ENCODE results near the gene CHTF8.

The CHTF8 gene

DNA sequence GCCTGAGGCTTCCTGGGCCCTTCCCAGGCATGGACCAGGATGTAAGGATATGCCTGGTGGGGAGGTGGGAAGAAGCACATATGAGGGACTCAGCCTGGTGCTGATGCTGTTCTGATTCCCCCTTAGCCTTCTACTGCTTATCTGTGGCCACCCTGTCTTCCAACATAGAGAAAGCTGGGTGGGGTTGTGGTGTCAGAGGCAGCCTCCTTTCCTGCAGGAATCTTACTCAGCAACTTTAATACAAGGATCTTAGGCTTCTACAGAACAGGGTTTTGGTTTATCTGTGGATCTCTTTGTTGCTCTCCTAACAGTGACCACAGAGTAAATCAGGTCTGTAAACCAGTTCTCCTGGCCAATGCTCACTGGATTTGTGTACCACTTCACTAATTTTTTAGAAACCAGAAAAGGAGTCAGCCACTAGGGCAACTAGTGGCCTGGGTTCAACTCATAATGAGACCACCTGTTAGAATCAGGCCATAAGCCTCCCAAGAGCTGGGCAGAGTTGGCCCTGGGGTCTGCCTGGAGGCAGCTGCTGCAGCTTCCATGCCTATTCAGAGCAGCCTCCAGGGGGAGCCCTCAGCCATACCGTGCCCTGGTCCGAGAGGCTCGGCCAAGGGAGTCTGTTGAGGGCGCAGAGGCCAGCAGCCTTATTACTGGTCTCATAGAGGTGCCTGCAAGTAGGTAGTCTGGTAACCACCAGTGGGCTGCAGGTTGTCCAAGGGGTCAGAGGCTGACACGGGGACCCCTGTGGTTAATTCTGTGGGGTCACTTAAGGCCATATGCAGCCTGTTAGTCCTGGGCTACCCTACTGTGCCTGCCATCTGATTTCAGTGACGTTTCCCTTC, 19.9 kb downstream of the CHTF8 start:
- DNase-seq: peak; percentile 78

DNA sequence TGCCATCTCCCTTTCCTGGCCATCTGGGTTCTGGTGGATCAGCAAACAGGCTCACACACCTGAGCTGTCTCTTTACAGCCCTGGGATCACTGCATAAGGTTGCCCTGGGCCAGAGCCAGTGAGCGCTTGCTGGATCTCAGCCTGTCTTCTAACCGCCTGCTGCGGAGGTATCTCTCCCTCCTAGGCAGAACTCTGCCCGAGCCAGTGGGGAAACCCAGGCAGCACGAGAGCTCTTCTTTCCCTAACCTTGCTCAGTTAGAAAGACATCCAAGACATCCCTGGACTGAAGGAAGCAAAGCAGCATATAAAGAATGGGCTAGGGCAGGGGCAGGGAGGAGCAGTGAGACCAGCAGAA, 20.5 kb downstream of the CHTF8 start:
- no peak for DNase-seq

DNA sequence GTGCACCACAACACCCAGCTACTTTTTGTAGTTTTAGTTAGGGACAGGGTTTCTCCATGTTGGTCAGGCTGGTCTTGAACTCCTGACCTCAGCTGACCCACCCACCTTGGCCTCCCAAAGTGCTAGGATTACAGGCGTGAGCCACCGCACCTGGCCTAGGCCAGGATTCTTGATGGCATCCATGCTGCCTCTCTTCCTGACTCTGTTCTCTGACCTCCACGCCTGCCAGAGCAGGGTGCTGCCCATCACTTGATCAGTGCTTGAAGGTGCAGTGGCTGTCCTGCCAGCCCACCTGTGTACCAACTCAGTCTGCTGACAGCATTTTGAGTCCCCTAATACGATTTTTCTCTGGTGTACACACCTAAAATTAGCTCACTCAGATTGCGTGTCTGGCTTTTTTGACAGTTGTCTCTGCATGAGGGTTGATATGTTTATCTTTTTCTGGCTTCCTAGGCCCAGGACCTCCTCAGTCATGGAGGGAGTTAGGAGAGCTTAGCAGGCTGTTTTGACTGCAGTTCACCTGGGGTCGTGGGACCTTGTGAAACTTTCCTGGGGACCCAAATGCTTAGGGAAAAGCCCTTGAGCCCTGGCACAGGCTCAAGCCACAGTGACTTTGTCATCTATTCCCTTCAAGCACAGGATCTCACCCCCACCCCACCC, 21.0 kb downstream of the CHTF8 start:
- DNase-seq: no peak

DNA sequence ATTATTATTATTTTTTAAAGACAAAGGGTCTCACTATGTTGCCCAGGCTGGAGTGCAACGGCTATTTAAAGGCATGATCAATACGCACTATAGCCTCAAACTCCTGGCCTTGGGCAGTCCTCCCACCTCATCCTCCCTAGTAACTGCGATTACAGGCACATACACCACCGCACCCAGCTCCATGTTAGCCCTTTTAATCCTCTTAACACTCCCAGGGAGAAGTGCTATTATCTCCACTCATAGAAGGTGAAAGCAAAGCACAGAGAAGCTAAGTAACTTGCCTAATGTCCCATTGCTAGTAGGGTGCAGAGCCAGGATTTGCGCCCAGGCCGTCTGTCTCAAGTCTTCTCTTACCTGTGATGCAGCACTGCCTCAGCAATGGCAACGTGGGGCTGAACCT, 22.0 kb downstream of the CHTF8 start:
- DNase-seq: no peak

DNA sequence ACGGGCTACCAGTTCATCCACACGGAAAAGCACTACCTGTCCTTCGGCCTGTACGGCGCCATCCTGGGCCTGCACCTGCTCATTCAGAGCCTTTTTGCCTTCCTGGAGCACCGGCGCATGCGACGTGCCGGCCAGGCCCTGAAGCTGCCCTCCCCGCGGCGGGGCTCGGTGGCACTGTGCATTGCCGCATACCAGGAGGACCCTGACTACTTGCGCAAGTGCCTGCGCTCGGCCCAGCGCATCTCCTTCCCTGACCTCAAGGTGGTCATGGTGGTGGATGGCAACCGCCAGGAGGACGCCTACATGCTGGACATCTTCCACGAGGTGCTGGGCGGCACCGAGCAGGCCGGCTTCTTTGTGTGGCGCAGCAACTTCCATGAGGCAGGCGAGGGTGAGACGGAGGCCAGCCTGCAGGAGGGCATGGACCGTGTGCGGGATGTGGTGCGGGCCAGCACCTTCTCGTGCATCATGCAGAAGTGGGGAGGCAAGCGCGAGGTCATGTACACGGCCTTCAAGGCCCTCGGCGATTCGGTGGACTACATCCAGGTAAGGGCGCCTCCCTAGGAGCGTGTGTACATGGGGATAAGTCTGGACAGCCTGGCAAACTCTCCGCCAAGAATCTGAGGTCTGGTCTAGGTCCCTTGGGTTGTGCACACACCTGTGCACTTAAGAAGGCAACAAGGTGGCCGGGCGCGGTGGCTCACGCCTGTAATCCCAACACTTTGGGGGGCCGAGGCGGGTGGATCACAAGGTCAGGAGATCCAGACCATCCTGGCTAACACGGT, 22.7 kb downstream of the CHTF8 start:
- DNase-seq: no peak

DNA sequence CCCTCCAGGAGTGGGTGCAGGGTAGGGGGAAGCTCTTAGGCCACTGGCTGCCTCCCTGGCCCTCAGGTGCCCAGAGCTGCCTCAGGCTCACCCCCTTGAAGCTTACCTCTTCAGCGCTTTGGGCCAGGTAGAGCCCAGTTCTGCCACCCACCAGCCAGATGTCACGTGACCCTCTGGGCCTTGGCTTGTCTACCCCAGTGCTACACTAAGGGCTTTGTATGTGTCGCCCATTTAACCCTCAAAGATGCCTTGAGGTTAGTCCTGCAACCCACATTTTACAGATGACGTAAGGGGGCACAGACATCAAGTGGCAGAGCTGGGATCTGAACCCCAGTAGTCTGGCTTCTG, 23.5 kb downstream of the CHTF8 start:
- no peak for DNase-seq

DNA sequence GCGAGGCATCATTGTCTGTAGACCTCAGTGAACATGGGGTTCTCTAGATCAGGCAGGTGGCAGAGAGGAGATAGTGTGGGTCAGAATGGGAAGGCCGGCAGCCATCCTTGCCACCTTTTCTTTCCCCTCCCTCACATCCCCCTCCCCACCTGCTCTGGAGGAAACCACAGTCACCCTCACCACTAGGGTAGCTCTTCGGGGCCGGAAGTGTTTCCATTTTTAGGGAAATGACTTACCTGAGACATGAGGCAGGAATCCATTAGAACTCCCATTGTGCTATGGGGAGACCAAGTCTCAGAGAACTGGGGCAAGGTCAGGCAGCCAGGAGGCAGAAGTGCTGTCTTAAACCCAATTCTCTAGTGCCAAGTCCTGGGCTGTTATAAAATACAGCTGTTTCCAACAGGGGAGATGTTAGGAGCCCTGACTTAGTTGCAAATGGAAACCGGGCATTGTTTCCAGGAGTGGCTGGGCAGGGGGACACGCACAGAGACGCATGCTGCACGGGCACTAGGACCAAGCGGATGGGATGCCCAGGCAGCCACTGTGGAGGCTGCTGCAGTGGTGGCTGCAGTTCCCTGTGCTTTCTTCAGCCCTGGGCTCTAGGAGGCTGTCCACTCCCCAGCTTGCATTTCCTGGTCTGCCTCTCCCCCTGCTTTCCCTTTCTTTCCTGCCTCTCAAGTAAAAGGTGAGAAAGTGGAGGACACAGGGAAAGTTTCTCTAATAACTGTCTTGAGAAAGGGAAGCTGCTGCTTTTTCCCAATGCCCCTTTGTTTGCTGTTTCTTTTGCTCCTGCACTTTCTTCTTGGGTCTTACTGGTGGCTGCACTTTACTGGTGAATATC, 24.1 kb downstream of the CHTF8 start:
- no peak for DNase-seq

DNA sequence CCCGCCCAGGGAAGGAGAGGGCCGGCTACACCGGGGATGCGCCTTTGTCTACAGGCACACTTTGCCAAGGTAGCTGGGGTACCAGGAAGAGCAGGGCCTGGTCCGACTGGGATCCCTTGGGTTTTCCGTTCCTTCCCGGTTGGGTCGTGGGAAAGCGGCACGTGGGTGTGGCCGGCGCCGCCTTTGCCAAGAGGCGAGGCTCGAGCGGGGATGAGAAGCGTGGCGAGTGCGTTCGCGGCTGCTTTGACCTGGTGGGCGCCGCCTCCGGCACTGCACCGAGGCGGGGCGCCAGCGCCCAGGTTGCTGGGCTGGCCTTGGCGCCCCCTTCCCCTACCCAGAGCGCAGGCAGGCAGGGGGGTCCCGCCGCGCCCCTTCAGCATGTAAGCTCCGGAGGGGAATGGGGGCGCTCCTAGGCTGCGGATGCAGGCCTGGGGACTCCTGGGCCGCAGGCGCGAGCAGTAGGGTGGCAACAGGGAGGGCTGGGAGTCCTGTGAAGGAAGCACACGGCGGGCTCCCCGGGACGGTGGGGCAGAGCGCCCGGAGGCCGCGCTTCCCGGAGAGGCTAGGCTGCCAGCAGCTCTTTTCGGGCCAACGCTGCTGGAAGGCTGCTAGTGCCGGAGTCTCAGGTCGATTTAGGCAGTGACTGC, 24.9 kb downstream of the CHTF8 start:
- DNase-seq: peak; percentile 22

DNA sequence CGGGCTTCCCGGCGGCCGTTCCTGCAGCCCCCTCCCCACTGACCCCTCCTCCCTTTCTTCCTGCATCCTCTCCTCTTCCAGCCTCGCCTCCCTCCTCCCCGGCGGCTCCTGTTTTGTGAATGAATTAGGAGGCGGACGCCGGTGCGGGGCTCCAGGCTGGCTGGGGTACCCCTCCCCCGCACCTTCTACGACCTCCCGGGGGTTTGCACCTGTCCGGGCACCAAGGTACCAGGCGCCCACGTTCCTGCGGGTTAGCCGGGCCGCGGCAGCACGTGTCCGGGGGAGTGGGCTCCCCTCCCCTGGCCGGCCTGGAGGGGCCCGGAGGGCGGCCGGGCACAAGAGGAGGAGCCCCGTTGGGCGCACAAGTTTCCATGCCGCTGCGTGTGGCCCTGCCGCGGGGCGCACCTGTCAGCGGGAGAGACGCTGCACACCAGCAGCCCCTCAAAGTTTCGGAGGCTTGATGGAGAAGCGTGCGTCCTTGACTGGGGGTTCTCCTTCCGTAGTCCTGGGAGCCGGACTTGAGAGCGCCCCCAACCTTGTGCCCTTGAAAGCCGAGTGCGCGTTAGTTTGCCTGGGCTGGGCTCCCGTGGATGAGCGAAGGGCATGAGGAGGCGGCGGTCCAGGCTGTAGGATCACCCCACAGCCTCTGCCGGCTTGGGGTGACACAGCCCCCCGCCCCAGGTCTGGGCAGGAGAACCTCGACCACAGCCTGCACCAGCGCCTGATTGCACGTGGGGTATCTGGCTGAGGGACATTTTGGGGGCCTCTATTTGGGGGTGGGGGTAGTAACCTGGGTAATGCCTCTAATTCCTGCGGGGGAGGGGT, 25.7 kb downstream of the CHTF8 start:
- DNase-seq: peak; percentile 29

DNA sequence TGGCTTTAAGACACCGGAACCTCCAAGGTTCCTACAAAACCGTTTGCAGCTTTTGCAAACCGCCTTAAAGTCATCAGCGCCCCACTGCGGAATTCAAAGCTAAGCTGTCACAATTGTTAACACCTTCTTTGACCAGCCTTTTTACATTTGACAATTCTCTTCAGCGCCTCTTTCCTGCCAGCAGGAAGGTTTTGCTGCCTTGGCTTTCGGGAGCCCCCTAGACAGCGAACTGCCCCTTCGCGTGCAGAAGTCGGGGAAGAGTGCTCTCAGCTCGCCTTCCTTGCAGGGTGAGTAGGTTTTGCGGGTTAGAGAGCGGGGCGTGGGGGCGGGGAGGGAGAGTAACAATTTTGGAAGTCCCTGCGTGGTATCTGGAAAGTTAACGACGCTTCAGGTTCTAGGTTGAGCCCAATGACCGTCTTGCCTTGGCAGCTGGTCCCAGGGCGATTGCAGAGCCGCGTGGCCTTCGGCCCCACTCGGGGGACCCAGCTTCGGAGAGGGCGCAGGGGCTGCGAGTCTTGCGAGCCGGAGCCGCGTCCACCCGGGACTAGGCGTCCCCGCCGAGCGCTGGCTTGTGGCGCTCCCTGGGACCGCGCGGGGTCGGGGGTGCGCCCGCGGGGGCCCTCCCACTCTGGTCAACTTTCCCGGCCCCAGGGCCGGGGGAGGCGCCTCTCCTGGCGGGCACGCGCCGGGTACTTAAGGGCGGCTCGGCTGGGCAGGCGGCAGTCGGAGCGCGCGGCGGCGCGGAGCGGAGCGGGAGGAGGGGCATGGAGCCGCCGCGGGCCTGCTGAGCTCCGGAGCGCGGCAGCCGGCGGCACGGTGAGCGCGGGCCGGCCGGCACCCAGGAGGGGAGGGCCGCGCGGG, 26.7 kb downstream of the CHTF8 start, which contains the start of gene HAS3:
Gene HAS3, plus strand, starts transcription at position 153 of the 861 bp plus-strand sequence. CDS start 3,743 bp downstream, outside the sequence.
- DNase-seq: peak; percentile 61

DNA sequence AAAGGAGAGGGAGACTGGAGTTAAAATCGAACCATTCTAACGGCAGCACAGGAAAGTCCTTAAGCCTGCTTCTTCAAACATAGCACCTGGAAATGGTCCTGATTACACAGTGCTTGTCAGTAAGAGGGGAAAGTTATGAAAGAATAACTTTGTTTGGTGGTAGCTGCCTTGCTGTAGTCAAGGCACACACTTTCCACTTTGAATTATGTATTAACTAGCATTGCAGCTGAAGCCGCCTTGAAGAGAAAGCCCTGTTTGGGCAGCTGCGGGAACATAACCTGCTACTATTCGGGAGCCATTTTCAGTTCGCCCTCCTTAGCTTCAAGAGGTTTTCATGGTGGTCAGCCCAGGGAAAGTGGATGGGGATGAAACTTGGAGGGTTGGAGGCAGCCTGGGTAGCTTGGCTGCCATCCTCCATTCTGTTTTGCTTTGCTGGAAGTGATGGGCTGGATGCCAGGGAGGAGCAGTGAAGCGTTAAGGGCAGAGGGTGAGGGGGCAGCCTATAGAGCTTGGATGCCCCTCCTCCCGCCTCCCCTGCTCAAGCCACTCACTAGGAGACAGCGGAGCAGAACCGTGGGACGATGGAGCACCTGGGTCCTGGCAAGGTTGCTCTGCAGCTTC, 32.2 kb downstream of the CHTF8 start:
- no peak for DNase-seq

DNA sequence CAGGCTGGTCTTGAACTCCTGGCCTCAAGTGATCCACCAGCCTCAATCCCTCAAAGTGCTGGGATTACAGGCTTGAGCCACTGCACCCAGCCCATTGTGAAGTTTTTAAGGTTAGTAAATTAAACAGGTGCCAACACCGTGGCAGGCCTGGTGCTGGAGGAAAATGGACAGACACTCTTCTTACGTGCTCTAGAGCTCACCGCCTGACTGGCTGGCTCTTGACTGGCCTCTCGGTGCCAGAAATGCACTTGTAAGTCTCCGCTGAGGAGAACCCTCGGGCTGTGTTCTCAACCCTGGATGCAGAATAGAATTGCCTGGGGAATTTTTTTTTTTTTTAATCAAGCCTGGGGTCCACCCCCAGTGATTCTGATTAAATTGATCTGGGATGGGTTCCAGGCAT, 37.2 kb downstream of the CHTF8 start:
- no peak for DNase-seq

DNA sequence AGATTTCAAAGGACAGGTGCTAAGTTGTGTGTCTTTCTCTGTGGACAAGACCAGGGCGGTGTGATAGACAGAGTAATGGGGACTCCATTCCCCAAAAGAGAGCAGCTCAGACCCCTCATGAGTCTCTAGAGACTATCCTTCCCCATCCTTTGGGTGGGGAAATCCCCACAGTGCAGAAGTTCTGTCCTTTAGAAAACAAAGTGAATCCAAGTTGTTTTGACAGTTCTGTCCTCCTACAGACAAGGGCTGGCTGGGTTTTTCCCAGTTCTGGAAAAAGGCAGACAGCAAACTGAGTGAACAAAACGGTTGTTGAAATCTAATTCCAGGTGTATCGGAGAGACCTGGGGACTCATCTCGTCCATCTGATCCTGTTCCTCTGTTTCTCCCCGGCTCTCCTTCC, 37.9 kb downstream of the CHTF8 start:
- DNase-seq: no peak

DNA sequence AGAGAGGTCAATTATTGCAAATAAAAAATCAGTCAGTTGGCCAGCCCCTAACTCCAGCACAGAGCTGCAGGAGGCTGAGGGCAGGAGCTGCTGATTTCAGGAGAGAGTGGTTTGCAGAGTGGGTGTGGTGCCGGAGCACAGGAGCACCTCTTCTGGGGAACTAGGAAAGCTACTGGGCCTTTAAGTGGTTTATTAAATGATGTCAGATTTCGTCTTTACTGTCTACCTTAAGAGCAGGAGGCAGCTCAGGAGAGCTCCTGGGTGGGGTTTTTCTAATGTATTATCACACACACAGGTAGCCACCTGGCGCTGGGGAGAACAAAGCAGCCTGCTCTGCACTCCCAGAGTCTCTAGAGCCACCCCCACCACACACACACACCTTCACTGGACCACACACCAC, 38.4 kb downstream of the CHTF8 start:
- DNase-seq: no peak

DNA sequence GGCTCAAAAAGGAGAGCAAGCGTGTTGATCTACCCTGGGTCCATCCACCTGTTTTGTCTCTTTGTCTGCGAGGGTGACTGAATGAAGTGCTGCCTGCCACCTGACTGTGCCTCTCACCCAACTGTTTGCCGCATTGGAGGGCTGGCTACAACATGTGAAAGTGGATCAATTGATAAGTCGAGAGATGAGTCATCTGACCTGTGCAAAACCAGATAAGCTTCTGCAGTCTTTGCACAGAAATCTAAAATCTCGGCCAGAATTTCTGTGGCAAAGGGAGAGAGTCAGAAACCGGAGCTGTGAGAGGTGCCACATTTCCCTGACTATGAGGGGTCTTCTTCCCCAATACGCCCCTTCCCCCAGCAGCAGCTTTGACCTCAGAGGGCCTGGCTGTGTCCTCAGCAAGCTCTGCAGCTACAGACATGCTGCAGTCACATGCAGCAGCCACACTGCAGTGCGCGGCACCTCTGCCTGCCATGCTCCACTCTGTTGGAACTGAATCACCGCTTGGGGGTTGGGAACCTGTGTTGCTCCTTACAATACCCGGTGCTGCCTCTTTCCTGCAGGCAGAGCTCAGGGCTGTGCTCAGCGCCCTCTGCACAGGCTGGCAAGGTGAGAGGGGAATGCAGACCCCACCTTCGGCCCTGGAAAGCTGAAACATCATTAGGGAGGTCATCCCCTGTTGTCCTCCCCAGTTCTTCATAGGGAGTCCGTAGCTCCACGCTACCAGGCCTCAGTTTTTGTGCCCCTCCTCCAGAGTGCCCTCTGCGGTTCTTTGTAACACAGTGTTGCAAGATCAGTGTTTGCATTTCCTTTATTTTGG, 43.1 kb downstream of the CHTF8 start:
- DNase-seq: peak; percentile 49

DNA sequence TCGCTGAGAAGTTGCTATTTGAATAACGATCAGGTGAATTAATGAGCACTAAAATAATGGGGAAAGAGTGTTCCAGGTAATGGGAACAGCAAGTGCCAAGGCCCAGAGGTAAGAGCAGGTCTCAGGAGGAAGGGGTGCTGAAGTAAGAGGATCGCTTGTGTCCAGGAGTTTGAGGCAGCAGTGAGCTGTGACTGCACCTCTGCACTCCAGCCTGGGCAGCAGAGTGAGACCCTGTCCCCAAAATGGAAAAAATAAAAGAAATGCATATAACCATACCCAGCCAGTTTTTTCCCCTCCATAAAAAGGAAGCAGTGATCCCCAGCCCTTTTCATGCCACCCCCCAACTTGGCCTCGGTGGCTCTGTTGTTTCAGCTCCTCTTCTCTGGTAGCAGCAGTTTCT, 43.7 kb downstream of the CHTF8 start:
- DNase-seq: no peak

DNA sequence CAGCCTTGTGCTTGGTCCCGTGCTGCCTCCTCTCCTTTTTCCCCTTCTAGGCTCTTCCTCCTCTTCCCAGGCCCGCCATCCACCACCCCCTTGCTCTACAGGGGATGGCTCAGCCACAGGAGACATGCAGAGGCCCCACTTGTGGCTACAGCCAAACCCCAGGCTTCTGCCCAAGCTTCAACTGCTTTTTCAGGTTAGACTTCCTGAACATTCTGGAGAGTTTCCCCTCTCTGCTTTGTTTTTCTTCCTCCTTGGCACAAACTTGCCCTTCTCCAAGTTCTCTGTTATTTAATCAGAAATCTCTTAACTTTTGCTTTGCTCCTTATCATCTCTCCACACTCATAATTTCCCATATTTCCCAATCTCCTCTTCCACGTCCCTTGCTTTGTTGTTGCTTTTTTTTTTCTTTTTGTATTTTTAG, 45.2 kb downstream of the CHTF8 start:
- no peak for DNase-seq

DNA sequence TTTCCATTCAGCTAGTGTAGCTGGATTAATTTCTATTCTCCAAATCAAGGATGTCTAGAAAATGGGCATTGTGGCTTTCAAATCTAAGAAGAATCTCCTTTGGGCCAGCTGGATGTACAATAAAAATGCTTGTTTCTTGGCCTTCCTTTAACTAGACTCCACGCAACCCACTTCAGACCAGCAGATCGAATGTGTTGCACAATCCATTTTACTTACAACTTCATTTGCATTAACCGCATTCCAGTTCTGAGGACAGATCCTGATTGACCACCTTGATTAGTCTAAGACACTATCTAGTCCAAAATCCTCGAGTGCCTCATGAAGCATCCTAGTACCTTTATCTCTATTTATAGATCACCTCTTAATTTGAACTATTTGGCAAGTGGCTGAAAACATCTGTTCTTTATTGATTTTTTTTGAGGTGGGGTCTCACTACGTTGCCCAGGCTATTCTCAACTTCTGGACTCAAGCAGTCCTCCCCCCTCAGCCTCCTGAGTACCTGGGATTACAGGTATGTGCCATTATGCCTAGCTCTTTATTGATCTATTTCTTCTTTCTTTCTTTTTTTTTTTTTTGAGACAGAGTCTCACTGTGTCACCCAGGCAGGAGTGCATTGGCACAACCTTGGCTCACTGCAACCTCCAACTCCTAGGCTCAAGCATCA, 47.2 kb downstream of the CHTF8 start:
- no peak for DNase-seq
